Stimulated activated CD4-positive, alpha-beta T cell treated with anti-CD3 and anti-CD28 coated beads, Interleukin-2, amount 100 ng/mL, for 24 hours (primary cell): ENCODE results near the gene PAXIP1.
"Not testable (repeated sequence)": the region's sequence is repeated elsewhere in the genome, so short reads cannot be mapped to it uniquely, and the experiment has no call there.

ENCODE experiments used
- DNase-seq, 2 donors: peaks; one replicate each; pipeline ENCODE4 v3.0.0-alpha.2; 2020

Gene PAXIP1

DNA sequence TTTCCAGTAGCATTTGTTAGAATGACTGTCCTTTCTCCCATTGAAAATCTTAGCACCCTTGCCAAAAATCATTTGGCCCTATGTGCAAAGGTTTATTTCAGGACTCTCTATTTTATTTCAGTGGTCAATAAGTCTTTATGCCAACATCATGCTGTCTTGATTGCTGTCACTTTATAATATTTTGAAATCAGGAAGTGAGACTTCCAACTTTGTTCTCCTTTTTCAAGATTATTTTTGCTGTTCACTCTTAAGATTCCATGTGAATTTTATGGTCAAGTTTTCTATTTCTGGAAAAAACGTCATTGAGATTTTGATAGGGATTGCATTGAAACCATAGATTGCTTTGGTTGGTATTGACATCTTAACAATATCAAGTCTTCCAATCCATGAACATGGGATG lies 65.1 kb downstream of the PAXIP1 start:
- DNase-seq: no peak

DNA sequence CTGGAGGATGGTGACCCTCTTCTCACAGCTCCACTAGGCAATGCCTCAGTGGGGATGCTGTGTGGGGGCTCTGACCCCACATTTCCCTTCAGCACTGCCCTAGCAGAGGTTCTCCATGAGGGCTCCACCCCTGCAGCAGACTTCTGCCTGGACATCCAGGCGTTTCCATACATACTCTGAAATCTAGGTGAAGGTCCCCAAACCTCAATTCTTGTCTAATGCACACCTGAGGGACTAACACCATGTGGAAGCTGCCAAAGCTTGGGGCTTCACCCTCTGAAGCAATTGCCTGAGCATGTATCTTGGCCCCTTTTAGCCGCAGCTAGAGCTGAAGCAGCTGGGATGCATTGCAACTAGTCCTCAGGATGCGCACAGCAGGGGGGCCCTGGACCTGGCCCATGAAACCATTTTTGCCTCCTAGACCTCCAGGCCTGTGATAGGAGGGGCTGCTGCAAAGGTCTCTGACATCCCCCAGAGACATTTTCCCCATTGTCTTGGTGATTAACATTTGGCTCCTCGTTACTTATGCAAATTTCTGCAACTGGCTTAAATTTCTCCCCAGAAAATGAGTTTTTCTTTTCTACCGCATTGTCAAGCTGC lies 68.5 kb downstream of the PAXIP1 start:
- DNase-seq: not testable (repeated sequence)

DNA sequence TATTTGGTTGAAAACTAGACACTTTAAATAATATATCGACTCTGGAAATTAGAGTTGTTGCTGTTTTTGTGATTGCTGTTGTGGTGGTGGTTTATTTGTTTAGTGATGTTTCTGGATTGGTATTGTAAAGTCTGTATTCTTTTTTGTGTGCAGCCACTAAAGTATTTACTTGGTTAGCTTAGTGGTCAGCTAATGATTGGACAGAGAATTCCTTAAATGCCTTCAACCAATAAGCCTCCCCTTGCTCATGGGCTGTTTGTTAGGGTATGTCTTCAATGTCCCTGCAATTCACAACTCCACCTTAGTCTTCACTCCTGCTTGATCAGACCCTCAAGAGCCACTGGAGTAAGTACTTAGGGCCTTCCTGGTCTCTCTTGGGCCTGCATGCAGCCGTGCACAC lies 71.0 kb downstream of the PAXIP1 start:
- DNase-seq: no peak

DNA sequence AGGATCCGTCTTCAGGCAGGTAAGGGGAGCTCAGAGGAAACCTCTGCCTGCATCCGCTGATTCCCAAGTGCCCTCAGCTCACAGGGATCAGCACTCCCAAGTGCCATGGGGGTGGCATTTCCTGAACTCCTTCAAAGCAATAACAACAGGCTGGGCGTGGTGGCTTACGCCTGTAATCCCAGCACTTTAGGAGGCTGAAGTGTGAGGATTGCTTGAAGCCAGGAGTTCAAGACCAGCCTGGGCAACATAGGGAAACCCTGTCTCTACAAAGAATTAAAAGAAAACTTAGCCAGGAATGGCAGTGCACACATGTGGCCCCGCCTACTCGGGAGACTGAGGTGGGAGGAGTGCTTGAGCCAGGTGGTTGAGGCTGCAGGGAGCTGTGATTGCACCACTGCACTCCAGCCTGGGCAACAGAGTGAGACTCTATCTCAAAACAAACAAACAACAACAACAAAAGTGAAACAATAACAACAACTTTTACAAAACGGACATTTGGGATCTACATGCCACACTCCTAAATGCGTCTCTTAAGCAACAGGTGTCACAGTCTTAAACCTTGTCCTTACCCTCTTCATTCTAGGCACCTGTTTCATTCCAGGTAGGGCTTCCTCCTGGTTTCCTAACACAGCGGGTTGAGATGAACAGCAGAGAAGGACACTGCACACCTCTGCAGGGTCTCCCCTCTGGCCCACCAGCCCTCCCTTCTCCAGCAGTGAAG lies 73.8 kb downstream of the PAXIP1 start:
- peak in 1 of 2 donors; percentile 14 for DNase-seq

DNA sequence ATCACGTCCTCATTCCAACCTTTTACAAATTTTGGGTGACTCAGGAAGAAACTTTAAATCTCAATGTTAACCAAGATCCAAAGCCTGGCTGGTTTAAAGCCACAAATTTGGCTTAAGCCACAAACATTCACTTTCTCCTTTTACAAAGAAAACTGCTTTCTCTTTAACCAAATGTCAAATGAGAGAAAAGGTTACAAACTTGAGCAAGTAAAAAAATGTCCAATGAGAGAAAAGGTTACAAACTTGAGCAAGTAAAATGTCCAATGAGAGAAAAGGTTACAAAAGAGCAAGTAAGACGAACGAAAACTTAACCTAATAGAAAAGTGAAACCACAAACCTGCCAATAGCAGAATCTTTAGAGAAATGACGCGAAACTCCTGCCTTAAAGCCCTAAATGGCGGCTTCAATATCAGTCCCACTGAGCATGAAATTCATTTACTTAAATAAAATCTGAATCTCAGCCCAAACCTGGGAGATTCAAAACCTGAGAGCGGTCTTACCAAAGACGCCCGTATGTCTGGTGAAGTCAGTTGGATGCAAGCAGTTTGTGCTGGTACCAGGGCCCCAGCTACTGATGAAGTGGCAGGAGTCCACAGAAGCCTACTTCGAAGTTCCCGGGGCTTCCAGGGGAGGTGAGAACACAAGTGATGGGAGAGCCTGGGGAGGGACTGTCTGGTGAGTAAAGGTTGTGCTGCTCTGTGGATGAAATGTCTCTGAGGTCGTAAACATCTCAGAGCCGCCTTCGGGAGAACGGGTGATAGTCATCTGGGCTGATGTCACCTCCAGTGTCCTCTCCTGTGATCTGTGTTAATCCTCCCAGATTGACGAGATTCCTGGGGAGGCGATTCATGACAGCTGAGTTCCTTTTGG lies 74.6 kb downstream of the PAXIP1 start:
- peak; percentile 22 to 51 for DNase-seq

DNA sequence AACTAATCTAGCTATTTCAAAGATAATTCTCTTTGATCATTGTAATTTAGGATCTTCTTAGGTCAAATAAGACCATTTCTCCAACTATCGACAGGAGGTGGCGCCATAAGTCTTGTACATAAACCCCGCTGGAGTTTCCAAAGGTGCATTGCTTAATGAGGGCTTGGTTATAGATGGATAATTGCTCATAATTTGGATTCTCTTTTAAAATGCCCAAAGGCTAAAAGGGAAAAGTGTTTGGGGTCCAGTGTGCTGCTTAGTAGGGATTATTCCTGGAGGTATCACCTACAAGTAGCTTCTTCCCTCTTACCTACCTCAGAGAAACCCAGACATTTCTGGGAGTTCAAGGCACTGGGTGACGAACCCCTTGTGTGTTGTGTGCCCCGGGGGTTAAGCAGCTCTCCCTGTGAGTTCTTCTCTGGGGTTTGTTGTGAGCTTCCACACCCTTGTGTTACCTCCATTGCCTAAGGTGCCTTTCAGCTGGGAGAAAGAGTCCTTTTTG lies 75.2 kb downstream of the PAXIP1 start:
- DNase-seq: peak; percentile 75 to 83

DNA sequence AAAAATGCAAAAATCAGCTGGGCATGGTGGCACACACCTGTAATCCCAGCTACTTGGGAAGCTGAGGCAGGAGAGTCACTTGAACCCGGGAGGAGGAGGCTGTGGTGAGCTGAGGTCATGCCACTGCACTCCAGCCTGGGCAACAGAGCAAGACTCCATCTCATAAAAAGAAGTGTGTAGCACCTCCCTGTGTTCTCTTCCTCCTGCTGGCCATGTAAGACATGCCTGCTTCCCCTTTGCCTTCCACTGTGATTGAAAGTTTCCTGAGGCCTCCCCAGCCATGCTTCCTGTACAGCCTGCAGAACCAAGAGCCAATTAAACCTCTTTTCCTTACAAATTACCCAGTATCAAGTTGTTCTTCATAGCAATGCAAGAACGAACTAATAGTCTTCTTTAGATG lies 80.5 kb downstream of the PAXIP1 start:
- DNase-seq: not testable (repeated sequence)

DNA sequence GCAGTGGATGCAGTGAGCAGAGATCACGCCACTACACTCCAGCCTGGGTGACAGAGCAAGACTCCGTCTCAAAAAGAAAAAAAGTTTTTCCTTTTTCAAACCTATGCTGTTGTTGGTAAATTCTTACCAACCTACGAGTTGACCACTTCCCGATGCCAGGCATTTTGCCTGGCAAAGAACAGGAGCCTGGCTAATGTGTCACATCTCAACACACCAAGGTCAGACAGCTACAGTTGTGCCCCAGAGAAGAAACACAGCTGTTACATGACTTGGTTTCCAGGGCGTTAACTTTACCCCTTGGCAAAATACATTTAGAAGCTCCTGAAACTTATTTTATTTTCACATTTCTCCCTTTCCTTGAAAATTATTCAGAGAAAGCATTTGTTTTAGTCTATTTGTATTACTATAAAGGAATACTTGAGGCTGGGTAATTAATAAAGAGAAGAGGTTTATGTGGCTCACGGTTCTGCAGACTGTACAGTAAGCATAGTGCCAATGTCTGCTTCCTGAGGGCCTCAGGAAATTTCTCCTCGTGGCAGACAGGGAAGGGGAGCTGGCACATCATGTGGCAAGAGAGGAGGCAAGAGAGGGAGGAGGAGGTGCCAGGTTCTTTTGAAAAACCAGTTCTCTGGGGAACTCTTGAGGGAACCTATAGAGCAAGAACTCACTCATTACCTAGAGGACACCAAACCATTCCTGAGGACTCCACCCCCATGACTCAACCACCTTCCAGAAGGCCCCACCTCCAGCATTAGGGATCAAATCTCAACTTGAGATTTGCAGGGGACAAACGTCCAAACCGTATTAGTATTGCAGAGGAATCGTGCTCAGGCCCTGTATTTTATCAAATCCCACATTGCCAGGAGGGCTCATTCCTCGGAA lies 83.3 kb downstream of the PAXIP1 start:
- no peak for DNase-seq

DNA sequence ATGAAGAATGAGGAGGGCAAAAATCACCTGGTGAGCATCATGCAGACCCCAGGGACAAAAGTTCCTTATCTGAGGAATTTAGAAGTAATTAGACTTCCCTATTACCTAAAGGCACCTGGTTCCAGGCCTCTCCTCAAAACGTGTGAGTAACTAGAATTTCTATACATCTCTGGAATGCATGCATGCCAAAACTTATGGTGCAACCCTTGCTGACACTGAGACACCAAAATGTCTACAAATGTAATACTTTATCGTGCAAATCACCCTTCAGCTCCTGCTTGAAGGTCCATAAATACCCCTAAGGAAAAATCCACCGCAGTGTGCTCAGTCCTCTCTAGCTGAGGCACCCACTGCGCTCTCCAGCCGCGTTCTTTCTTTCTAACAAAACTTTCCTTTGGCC lies 84.2 kb downstream of the PAXIP1 start:
- no peak for DNase-seq

DNA sequence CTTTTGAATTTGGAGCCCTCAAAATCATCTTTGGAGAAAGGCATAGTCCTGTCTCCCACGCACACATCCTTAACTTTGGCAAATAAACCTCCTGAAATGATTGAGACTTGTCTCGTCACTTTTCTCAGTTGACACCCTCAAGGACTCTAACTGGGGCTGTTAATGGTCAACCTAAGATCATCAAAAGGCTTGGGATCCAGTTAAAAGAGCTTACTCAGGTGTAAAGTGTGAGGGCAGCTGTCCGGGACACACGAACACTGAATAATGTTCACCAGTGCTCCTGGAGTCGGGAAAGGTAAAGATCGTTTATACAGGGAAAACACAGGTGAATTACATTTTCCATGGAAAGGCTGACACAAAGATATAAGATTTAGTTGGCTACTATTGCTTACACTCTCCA lies 84.7 kb downstream of the PAXIP1 start:
- no peak for DNase-seq

DNA sequence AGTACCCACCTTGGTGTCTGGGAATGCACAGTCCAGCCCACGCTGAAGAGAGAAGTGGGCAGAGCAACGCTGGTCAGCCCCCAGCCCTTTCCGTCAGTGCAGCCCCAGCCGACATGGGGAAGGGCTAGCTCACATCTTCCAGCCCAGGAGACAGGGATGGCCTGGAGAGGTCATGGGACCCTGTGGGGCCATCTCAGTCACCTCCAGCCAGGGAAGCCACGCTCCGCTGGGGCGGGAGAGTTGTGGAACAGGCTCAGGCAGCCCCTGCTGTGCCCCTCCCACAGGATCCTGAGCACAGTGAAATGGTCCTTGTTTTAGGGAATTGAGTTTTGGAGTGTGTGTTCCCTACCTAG lies 85.1 kb downstream of the PAXIP1 start:
- DNase-seq: no peak

DNA sequence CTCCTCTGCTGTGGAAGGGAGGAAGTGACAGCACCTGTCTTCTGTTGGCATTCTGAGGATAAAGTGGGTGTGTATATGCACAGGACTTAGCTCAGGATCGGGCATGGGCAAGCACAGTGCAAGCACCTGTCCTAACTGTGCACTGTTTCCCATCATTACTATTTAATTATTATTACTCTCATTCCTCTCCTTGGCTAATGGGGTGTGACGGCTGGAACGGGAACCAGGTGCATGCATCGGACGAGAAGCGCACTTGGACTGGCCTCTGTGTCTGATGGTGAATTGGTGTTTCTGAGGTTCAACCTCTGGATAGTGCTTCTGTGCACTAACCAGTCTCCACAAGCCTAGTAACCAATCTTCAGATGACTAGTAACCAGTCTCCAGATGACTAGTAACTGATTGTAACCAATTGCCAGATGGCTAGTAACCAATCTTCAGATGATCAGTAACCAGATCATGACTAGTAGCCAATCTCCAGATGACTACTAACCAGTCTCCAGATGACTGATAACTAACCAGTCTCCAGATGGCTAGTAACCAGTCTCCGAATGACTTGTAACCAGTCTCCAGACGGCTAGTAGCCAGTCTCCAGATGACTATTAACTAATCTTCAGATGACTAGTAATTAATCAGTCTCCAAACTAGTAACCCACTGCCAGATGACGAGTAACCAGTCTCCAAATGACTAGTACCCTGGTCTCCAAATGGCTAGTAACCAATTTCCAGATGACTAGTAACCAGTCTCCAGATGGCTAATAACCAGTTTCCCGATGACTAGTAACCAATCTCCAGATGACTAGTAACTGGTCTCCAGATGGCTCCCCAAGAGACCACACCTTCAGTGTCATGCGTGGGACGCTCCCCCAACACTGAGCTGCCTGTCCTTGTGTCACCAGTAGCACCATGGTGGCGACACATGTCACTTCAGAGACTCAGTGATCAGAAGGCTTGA lies 85.8 kb downstream of the PAXIP1 start:
- DNase-seq: no peak

DNA sequence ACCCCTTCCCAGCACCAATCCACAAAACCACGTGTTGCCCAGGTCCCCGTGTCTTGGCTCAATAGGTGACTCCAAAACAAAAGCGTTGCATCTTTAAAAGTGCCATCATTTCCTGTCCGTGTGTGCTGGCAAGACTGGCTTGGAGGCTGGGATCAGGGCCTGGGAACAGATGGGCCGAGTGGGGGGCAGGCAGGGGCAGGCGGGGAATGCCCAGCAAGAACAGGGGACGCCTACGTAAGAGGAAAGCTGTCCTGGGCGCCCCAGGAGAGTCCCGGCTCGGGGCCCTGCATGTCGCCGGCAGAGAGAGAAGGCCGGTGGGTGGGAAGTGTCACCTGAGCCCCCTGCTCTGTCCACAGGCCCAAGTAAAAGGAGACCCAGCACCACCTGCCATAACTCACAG lies 86.5 kb downstream of the PAXIP1 start:
- no peak for DNase-seq

DNA sequence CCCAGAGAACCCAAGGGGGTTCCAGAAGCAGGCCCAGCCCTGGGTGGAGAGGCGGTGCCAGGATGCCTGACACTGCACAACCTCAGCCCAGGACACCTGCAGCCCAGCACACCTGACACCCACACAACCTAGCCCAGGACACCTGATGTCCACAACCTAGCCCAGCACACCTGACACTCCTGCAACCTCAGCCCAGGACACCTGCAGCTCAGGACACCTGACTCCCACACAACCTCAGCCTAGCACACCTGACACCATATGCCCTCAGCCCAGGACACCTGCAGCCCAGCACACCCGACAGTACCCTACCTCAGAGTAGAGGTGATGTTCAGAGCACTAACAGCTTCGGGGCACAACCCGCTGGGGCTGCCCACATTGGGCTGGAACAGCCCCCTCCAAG lies 87.3 kb downstream of the PAXIP1 start:
- no peak for DNase-seq

DNA sequence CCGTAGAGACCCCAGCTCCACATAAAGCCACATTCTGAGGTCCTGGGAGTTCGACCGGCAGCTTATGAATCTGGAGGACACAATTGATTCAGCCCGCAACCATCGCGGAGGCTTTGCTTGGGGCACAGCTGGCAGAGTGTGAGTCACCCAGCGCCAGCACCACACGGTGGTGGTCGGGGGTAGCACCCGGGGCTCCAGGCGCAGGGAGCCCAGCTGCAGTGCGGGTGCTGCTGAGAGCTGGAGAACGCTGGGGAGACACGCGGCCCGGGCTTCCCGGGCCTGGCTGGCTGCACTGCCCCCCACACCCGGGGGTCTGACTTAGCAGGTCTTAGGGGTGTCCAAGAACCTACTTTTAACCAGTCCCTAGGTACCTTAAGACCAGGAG lies 87.9 kb downstream of the PAXIP1 start:
- no peak for DNase-seq

DNA sequence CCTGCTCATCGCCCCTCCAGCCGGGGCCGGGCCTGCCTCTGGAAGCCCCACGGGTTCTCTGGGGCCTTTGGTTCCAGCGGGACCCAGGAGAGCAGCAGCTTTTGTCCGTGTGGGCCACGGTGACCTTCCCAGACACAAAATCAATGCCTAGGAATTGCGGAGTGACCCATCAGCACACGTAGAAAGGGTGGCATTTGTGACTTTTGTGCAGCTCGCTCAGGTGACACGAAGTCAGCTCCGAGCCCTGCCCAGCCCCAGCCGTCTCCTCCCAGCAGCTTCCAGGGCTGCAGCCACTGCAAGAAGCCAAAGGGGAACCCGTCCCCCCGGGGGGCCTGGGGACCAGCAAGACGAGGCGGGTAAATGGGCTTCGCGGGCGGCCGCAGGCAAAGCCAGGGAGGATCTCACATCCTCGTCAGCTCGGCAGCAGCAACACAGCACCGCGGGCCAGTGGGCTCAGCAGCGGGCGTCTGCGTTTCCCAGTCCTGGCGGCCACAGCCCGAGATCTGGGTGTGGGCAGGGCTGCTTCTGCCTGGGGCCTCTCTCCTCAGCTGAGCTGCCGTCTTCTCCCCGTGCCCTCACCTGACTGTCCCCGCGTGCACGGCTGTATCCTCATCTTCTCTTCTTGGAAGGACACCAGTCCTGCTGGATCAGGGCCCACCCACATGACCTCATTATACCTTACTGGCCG lies 88.5 kb downstream of the PAXIP1 start:
- DNase-seq: peak in 1 of 2 donors; percentile 21

DNA sequence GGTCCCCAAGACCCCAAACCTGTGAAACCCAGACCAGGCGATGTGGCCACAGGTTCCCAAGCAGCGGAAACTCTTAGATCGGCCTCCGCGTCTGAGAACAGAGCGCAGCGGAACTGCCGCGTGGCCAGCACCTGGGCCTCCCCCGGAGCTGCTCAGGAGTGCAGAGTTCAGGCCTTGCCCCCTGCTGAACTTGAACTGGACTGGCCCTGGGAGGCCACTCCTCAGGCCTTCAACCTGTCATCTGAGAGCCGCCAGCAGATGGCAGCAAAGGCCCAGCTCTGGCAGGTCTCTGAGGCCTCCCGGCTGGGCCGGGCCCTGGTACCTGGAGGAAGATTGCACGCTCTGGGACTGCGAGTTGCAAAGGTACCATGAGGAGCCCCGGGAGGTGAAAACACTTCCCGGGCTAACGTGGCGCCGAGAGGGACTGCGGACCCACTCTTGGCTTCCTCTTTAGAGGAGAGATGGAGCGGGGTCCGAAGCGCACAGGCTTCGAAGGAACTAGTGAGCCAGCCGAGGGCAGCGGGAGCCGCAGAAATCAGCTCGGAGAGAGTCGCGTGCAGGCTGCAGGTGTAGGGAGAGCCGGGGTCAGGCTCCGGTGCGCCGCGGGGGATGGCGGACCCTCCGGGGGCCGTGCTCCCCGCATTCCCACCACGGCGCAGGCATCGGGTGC lies 89.2 kb downstream of the PAXIP1 start:
- peak; percentile 95 to 96 for DNase-seq

DNA sequence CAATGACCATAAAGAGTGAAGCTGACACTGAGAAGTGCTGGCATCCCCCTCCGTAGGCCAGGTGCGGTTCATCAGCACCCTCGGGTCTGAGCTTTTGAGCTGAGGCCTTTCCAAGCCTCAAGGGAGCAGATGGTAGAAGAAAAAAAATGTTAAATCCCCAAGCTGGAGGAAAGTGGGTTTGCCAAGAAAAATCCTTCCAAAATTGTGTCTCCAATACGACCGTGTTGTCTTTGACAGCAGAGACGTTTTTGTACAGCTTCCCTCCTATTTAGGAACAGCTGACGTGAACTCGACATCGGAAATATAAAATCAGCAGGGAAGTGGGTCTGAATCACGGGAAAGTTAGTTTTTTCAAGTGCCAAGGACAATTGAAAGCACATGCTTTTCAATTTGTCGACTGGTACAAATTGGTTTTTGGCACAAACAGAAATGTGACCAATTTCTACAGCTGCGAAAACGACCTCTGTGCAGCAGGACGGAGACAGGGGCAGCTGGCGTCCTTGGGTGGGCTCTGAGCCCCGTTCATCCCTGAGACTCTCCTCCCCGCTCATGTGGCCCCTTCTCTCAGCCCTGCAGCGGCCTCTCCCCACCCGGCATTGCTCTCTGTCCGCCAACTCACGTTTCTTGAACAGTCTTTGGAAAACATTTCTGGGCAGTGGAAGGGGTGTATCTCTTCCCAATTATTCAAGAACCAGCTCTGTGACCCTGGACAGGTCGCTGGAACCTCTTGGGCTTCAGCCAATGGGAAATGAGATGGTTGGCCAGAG lies 89.9 kb downstream of the PAXIP1 start:
- DNase-seq: no peak

DNA sequence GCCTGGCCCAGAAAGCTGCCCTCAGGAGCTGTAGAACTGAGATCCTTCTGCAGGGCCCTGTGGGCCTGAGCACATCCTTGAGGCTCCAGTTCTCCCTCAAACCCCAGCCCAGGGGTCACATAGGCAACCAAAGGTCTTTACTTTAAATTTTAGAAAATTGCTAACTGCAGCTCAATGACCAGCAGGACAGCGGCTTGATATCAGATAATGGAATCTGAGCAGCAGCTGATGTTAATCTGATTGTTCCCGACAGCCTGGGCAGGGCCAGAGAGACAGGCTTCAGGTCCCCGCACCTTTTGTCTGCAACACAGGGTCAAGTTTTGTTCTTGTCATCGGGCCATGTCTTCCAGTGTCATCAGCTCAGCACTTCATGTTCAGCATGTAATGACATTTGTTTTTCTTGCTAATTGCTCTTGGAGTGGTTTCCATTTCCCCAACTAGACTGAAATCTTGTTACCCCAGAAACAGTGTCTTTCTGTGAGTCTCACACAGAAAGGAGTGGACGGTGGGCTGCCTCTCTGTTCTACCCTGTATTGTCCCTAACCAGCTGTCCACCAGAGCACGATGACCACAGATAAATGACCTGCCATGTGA lies 91.0 kb downstream of the PAXIP1 start:
- no peak for DNase-seq
